Stimulated activated CD8-positive, alpha-beta memory T cell treated with anti-CD3 and anti-CD28 coated beads, Interleukin-4, amount 100 ng/mL, for 48 hours (primary cell): Measurements from ENCODE around the gene DPM3.

Experiments used
- DNase-seq: peaks from one replicate; pipeline ENCODE4 v3.0.0-alpha.2; 2020

The DPM3 gene

DNA sequence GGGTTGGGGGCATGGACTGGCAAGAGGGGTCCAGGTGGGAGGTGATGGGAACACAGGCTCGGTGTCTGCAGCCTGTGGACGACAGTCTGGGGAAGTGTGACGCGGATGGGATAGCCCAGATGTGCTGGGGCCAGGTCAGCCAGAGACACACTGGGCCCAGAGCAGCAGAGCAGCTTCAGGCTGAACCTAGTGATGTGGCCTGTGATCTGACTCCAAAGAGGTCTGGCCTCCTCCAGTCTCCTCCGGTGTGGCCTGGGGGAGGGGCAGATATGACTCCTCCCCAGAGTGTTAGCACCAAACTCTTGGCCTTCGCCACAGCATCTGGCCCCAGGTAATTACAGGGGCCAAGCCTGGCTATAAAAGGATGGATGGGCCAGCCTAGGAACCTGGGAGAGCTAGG is 48.2 kb downstream of the DPM3 start:
- DNase-seq: no peak

DNA sequence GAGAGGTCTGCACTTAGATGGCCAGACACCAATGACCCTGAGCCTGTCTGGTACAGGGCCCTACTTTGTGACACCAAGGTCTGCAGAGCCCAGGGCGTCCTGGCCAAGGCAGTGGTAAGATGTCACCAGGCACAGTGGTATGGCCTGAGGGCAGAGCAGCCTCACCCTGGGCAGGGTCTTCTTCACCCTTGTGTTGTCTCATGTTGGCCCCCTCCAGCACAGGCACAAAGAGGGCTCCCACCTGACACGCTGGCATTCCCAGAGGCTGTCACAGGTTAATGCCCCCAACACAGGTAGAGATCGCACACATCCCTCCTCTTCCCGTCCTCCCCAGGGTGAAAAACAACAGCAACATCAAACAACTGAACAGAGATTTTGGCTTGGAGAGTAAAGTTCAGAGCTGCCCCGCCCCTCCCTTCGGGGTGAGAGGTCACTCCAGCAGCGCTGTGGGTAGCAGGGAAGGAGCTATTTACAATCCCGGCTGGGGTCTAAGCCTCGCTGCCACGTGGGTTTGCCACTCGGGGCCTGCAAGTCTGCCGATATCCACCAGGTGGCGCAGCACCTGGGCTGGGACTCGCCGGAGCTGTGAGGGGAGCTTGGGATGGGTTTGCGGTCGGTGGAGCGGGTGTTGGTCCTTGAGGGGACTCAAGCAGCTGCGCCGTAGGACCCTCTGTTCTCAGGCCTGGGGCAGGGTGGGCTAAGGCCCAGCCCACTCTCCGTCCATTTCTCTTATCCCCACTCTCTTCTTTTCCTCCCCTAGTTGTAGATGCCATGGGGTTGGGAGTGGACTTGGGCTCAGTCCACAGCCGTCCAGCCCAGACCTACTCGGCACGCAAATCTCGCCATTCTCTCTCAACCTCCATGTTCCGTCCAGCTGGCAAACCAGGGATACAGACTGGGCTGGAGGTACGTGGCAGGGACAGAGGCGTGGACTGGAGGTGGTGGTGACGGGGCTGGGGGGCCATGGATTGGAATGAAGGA is 49.0 kb downstream of the DPM3 start:
- peak; percentile 91 for DNase-seq
